Uterus (tissue), 4 donors: ENCODE results near the gene ARMC2. TPM values are rescaled to one million over a fixed set of nuclear protein-coding genes. Genes with fewer than 3 reads are reported as not detected.

Experiments
- DNase-seq, 2 donors: peaks; one replicate each; pipeline ENCODE4 v3.0.0-alpha.2; 2019 to 2020
- H3K27ac ChIP-seq, 2 donors: fragments of 200-600 bp; sonication (generic); 1 replicate in 1 of 2; 2 replicates in 1 of 2; pipeline ENCODE4 v1.5.1; 2016 to 2018
- H3K27me3 ChIP-seq, 2 donors: fragments of 200-600 bp; sonication (generic); one replicate each; pipeline ENCODE4 v1.5.1; 2018 to 2019; ENCODE audit warnings: control low read depth in 1 of 2
- H3K36me3 ChIP-seq, 2 donors: fragments of 200-600 bp; sonication (generic); one replicate each; pipeline ENCODE4 v1.5.1; 2019; ENCODE audit warnings: control low read depth in 1 of 2
- H3K4me1 ChIP-seq, 2 donors: fragments of 200-600 bp; sonication (generic); one replicate each; pipeline ENCODE4 v1.5.1; 2018 to 2019; ENCODE audit warnings: control low read depth in 1 of 2
- H3K4me3 ChIP-seq, 2 donors: fragments of 200-600 bp; sonication (generic); 1 replicate in 1 of 2; 2 replicates in 1 of 2; pipeline ENCODE4 v1.5.1; 2018 to 2019; ENCODE audit warnings: mild to moderate bottlenecking in 1 of 2
- H3K9me3 ChIP-seq, 2 donors: fragments of 200-600 bp; sonication (generic); one replicate each; pipeline ENCODE4 v1.5.1; 2019; ENCODE audit warnings: control low read depth in 1 of 2
- POLR2A ChIP-seq, 2 donors: fragments of 450-650 bp; IDR thresholded peaks; one replicate each; pipeline ENCODE4 v1.6.1; 2016; ENCODE audit warnings: antibody characterized with exemption in 2 of 2, mild to moderate bottlenecking in 1 of 2, moderate library complexity in 1 of 2
- intact Hi-C: fragments of 100-400 bp; cut with DNase I; formaldehyde crosslinking; loops from one replicate; pipeline ENCODE4 v1.15.1; 2023; ENCODE audit warnings: low total_unique reads
- total RNA-seq, 4 donors: library from RNA; depleted of rRNA in 3 of 4; stranded (reverse); fragments of >200 nt in 3 of 4; gene quantifications; one replicate each; pipeline versions ENCODE4 v1.1.0 to v1.2.4, GENCODE V29; 2014 to 2023
- TF ChIP-seq, protein P1 (sequence below), 4 experiments: fragments of 200-600 bp in 2 of 4; fragments of 450-650 bp in 2 of 4; sonication (generic) in 2 of 4; IDR thresholded peaks; one replicate each; pipeline ENCODE4 v1.5.1; 2016 to 2019; ENCODE audit warnings: antibody characterized with exemption in 4 of 4, mild to moderate bottlenecking in 2 of 4, moderate library complexity in 1 of 4
- donor health status: DM: yes; HTN: yes; CAD: no.

The ARMC2 gene
- total RNA-seq, 4 donors from 2014 or later, result 5.1 to 15.1 (median 9.1) TPM; not detected in 1

GRCh38 chr6:109009962-109010704 is 161.9 kb downstream of the ARMC2 start:
- no peak for DNase-seq
- Histone ChIP-seq H3K9me3 (no peaks in the 10 kb centered on the region), H3K27ac (peak overlapping the region; percentile 96 to 97), H3K27me3 (no peaks in the 10 kb centered on the region), H3K4me1 (peaks cover 0 to 3% of the 10 kb centered on the region in 2 donors), H3K4me3 (peak overlapping the region; percentile 60 to 69), H3K36me3 (no peaks in the 10 kb centered on the region)
- intact Hi-C loops, result loop anchor here (10.0 kb wide), 1 partner anchor 55 kb away; no protein-coding TSS in a partner anchor
- no peak for TF ChIP-seq POLR2A (IDR thresholded peaks at IDR 0.05)
- TF ChIP-seq, protein P1, sequence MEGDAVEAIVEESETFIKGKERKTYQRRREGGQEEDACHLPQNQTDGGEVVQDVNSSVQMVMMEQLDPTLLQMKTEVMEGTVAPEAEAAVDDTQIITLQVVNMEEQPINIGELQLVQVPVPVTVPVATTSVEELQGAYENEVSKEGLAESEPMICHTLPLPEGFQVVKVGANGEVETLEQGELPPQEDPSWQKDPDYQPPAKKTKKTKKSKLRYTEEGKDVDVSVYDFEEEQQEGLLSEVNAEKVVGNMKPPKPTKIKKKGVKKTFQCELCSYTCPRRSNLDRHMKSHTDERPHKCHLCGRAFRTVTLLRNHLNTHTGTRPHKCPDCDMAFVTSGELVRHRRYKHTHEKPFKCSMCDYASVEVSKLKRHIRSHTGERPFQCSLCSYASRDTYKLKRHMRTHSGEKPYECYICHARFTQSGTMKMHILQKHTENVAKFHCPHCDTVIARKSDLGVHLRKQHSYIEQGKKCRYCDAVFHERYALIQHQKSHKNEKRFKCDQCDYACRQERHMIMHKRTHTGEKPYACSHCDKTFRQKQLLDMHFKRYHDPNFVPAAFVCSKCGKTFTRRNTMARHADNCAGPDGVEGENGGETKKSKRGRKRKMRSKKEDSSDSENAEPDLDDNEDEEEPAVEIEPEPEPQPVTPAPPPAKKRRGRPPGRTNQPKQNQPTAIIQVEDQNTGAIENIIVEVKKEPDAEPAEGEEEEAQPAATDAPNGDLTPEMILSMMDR (IDR thresholded peaks at IDR 0.05), result no peak

DNA sequence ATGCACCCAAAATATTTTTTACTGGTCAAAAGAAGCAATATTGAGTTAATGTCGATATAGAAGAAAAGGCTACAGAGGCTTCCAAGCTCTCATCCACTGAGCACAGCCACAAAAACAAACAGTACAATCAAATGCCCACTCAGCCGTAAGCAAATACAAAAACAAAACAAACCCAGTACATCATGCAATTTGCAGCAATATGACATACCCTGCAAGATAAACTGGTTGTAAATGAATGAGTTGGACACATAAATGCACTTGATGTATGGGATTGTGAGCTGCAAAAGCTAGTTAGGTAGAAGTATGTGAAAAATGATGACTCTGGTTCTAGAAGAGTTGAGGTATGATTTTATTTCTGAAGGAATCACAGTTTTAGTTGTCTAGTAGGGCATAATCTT is 162.5 kb downstream of the ARMC2 start:
- peaks cover 0 to 3% of the 10 kb centered on the region in 2 donors for H3K4me1 ChIP-seq
- H3K27me3 ChIP-seq, result no peaks in the 10 kb centered on the region
- H3K9me3 ChIP-seq, result no peaks in the 10 kb centered on the region
- intact Hi-C loops, result no loop called here
- no peak overlapping the region for H3K4me3 ChIP-seq
- H3K27ac ChIP-seq, result peak overlapping the region; percentile 96 to 97
- DNase-seq, result no peak
- H3K36me3 ChIP-seq, result no peaks in the 10 kb centered on the region
- TF ChIP-seq, protein P1 (IDR thresholded peaks at IDR 0.05), result no peak
- no peak for TF ChIP-seq POLR2A (IDR thresholded peaks at IDR 0.05)

- Histone ChIP-seq H3K27me3 (no peaks in the 10 kb centered on the region), H3K36me3 (no peaks in the 10 kb centered on the region), H3K4me1 (peaks cover 0 to 3% of the 10 kb centered on the region in 2 donors), H3K4me3 (no peak overlapping the region), H3K27ac (peak overlapping the region; percentile 55 to 65), H3K9me3 (no peaks in the 10 kb centered on the region)
- DNase-seq, result no peak
- intact Hi-C loops, result no loop called here
- TF ChIP-seq, protein P1 (IDR thresholded peaks at IDR 0.05), result no peak
- TF ChIP-seq POLR2A (IDR thresholded peaks at IDR 0.05), result no peak
These were observed 165.6 kb downstream of the ARMC2 start for GRCh38 chr6:109013656-109014305.

DNA sequence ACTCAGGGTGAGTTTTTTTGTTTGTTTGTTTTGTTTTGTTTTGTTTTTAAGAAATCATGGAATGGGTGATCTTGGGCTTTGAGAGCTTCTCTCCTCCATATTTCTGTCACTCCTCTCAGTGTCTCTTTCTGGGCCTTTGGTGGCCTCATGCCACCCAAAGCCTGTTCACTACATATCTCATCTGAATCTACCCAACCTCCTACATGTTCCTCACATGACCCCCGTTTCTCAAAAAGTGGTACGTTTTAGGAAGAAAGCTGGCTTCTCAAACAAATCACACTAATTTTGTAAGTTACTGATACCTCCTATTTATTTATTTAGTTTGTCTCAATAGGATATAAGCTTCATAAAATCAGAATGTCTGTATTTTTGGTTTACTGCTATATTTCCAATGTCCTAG is 166.4 kb downstream of the ARMC2 start:
- no peak overlapping the region for H3K4me3 ChIP-seq
- no peaks in the 10 kb centered on the region for H3K36me3 ChIP-seq
- no peak for DNase-seq
- TF ChIP-seq, protein P1 (IDR thresholded peaks at IDR 0.05), result no peak
- no peak for TF ChIP-seq POLR2A (IDR thresholded peaks at IDR 0.05)
- H3K4me1 ChIP-seq, result peaks cover 0 to 3% of the 10 kb centered on the region in 2 donors
- peak overlapping the region; percentile 55 to 65 for H3K27ac ChIP-seq
- intact Hi-C loops, result no loop called here
- no peaks in the 10 kb centered on the region for H3K9me3 ChIP-seq
- H3K27me3 ChIP-seq, result no peaks in the 10 kb centered on the region

DNA sequence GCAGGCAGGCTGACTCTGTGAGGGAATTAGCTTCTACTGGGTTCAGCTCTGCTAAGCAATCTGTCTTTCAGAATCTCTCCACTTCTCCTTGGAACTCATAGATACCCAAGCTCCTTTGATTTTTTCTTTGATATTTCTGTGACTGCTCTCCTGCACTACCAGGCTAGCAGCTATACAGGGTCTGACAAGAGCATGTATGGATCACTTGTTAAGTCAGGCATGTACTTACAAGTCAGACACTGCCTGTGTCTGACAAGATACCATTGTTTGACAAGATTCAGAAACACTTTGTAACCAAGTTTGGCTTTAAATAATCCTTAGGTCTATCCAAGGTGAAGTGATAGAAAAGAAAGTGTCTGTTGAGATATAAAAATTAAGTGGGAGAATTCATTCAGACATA is 167.0 kb downstream of the ARMC2 start:
- Histone ChIP-seq H3K36me3 (no peaks in the 10 kb centered on the region), H3K4me3 (no peak overlapping the region), H3K4me1 (peaks cover 0 to 3% of the 10 kb centered on the region in 2 donors), H3K27ac (peak overlapping the region; percentile 55 to 65), H3K27me3 (no peaks in the 10 kb centered on the region), H3K9me3 (no peaks in the 10 kb centered on the region)
- DNase-seq, result no peak
- TF ChIP-seq, protein P1 (IDR thresholded peaks at IDR 0.05), result no peak
- no peak for TF ChIP-seq POLR2A (IDR thresholded peaks at IDR 0.05)
- intact Hi-C loops, result no loop called here
